Stimulated activated CD4-positive, alpha-beta T cell treated with anti-CD3 and anti-CD28 coated beads, Interleukin-4, amount 100 ng/mL, for 48 hours (primary cell): ENCODE measurements around the gene RARA.
"Not testable (repeated sequence)": the region's sequence is repeated elsewhere in the genome, so short reads cannot be mapped to it uniquely, and the experiment has no call there.

Experiments used
- DNase-seq, 2 donors: peaks; one replicate each; pipeline ENCODE4 v3.0.0-alpha.2; 2020; ENCODE audit warnings: low read depth in 2 of 2

Gene RARA

GRCh38 chr17:40356990-40357881 is 48.3 kb downstream of the RARA start:
- no peak for DNase-seq

GRCh38 chr17:40358323-40359038 is 49.5 kb downstream of the RARA start:
- peak; percentile 85 to 92 for DNase-seq

GRCh38 chr17:40360091-40360490 is 51.1 kb downstream of the RARA start:
- DNase-seq: no peak

- no peak for DNase-seq
Measured at GRCh38 chr17:40361063-40361924, 52.3 kb downstream of the RARA start.

GRCh38 chr17:40361925-40362695 is 53.1 kb downstream of the RARA start:
- no peak for DNase-seq

- peak; percentile 85 to 90 for DNase-seq
Measured at GRCh38 chr17:40362696-40363110, 53.7 kb downstream of the RARA start.

GRCh38 chr17:40363111-40363827 is 54.3 kb downstream of the RARA start:
- DNase-seq: no peak

GRCh38 chr17:40364121-40364861 is 55.3 kb downstream of the RARA start, which contains the start of gene GJD3:
Gene GJD3, minus strand, starts transcription at chr17:40364737. Its CDS starts 922 bp downstream, at chr17:40363815.
- no peak for DNase-seq

- no peak for DNase-seq
Measured at GRCh38 chr17:40364906-40365305, 55.9 kb downstream of the RARA start.

GRCh38 chr17:40366076-40366860 is 57.3 kb downstream of the RARA start:
- no peak for DNase-seq

GRCh38 chr17:40366861-40367518 is 58.0 kb downstream of the RARA start:
- DNase-seq: no peak

GRCh38 chr17:40367728-40368127 is 58.7 kb downstream of the RARA start:
- not testable (repeated sequence) for DNase-seq

GRCh38 chr17:40369923-40370322 is 60.9 kb downstream of the RARA start:
- DNase-seq: no peak

GRCh38 chr17:40371261-40371929 is 62.4 kb downstream of the RARA start:
- DNase-seq: peak in 1 of 2 donors; percentile 14

GRCh38 chr17:40372031-40372430 is 63.1 kb downstream of the RARA start:
- DNase-seq: no peak

GRCh38 chr17:40372644-40373043 is 63.7 kb downstream of the RARA start:
- not testable (repeated sequence) for DNase-seq

GRCh38 chr17:40373324-40373723 is 64.3 kb downstream of the RARA start:
- DNase-seq: no peak

- no peak for DNase-seq
Measured at GRCh38 chr17:40373999-40374398, 65.0 kb downstream of the RARA start.
